DMS153 treated with DMSO at 0.1 percent for 48 hours (cell line): ENCODE results near the gene SLCO2B1.

Experiments
- DNase-seq: peaks from one replicate; lab custom pipeline; 2025; ENCODE audit not compliant: unreplicated experiment; lab: John Stamatoyannopoulos, UW

Gene SLCO2B1

DNA sequence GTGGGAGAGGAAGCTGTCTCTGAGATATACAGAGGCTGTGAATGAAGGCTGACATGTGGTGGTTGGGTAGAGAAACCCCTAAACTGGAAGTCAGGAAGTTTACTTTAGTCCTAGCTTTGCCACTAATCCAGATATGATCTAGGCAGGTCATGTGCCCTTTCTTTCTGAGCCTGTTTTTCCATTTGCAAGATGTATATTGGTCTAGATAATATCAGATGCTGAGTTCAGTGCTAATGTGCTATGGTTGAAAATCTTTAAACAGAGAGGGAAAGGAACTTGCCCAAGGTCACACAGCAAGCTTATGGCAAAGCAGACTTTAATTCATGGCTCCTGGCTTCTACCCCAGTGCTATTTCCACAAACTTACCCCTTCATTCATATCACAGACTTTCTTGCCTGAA, 63.9 kb downstream of the SLCO2B1 start:
- no peak for DNase-seq

DNA sequence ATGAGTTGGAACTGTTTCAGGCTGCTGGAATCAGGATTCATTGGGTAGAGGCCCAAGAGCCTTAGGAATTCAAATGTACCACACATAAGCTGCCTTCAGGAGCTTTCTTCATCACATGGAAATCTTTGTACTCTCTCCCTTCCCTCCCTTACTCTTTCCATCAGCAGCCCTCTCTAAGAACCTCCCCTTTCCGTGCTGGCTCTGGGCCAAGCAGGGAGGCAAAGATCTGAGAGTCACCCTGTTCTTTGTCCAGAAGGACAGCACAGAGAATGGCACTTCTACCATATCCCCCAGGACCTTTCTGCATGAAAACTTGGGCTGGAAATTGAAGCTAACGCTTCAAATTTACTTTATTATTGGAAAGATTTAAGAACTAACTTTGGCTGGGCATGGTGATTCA, 69.0 kb downstream of the SLCO2B1 start:
- DNase-seq, result no peak

DNA sequence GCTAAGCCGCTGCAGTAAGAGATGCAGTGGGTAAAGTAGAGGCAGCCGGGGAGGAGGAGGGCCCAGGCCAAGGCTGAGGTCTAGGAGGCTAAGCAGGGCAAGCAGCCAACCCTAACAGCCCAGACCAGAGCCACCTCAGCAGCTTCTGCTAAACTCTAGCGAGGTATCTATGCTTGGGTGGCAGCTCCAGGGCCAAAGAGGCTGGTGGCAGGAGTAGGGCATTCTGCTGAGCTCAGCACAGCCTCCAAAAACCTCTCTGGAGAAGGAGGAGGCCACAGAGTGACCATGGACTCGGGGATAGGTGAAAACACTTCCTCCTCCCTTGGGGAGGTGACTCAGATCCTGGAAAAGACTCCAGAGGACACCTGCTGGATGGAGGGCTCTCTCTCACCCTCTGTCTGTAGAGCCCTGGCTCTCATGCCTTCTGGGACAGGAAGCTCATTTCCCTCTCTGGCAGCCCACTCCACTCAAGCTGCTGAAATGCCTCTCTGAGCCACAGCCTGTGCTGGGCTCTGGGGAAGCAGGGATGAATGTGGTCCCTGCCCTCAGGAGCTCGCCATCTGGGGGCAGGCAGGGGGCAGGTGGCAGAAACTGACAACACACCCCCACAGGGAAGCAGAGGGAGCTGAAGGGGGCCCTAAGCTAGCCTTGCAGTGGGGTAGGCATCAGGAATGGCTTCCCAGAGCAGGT, 73.2 kb downstream of the SLCO2B1 start:
- no peak for DNase-seq

DNA sequence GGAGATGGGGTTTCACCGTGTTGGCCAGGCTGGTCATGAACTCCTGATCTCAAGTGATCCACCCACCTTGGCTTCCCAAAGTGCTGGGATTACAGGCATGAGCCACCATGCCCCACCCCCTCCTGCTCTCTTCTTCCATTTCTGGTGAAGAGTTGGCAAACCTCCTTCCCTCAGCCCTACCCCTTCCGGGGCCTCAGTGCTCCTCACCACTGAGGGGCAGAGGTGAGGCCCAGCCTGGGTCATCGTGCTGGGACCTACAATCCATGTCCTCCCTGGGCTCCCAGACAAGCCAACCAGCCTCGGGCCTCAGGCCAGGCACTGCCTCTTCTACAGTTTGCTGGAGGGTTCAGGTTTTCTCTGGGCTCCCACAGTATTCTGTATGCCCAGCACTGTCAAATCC, 74.9 kb downstream of the SLCO2B1 start:
- no peak for DNase-seq

DNA sequence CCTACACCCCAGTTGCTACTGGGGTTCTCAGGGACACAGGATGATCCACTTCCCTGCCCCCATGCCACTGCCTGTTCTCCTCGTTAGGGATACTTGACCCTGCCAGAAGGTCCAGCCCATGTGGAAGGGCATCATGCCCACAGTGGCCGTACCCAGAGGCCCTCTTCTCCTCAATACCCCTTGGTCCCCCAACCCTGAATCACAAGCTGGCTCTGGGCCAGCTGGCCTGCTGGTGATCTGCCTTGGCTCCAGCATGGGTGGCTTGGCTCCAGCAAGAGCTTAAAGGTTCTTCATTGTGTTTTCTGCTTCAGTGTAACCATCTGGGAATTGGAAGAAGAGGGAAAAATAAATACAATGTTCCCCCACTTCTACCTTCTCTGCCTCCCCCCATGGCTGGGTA, 78.6 kb downstream of the SLCO2B1 start:
- DNase-seq, result no peak

DNA sequence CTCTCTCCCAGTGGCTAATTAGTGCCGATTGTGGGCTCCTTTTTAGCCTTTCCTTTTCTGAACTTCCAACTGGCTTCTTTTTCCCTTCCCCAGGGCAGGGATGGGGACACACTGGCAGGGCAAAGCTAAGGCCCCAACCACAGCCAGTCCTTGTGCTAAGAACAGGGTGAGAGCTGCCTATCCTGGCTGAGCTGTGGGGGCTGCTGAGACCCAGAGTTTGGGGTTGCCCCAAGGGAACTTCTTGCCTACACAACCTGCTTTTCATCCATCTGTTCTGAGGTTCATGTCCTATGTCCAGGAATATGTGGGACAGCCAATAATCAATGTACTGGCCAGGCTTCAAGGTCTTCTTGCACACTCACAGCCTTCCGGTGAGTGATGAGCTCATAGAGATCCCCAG, 79.7 kb downstream of the SLCO2B1 start:
- DNase-seq, result no peak

DNA sequence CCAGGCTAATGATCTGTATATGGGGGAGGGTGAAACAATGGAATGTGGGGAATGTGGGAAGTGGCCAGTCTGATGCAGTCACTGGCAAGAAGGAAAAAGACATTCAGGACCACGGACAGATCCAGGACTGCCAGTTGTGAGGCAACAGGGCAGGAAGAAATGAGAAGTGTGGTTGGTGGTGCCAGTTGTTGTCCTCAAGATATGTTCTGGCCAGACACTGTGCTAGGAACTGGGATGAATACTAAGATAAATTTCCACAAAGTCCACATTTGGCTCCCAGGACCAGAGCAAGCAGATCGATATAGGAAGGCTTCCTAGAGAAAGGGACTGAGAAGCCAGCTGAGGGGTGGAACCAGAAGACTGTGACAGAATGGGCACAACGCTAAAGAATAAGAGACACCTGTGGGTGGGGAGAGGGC, 82.9 kb downstream of the SLCO2B1 start:
- DNase-seq, result no peak

DNA sequence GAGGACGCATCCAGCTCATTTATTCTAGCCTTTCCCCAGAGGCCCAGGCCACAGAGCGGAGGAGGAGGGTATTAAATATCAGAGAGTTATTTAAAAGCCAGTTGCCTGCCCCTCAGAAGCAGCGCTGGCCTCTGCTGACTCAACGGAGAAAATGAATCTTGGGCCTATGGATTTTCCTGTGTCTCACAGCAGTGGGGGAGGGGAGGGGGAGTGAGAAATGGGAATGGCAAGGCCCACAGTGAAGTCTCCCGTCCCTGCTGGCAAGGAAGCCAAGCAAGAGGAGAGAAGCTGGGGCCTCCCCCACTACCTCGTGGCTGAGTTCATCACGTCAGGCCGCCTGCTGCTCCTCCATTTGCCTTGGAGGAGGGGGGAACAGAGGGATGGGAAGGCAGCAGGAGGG, 85.2 kb downstream of the SLCO2B1 start:
- DNase-seq, result no peak

DNA sequence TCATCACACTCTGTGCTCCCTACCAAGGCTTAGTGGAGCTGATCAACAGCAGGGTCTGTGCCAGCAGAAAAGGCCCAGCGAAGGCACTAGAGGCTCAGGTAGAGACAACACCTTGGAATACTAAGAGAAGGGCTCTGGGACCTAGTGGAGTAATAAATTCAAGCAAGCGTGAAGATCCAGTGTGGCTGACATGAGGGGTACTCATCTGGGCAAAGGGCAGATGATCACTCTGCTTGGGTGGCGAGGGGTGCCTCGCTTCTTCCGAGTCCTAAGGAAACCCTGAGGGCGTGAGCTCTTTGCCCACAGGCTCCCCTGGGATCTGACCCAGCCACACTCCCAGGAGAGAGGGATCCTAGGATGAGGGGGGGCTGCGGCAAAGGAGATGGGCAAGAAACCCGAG, 86.1 kb downstream of the SLCO2B1 start:
- DNase-seq, result no peak

DNA sequence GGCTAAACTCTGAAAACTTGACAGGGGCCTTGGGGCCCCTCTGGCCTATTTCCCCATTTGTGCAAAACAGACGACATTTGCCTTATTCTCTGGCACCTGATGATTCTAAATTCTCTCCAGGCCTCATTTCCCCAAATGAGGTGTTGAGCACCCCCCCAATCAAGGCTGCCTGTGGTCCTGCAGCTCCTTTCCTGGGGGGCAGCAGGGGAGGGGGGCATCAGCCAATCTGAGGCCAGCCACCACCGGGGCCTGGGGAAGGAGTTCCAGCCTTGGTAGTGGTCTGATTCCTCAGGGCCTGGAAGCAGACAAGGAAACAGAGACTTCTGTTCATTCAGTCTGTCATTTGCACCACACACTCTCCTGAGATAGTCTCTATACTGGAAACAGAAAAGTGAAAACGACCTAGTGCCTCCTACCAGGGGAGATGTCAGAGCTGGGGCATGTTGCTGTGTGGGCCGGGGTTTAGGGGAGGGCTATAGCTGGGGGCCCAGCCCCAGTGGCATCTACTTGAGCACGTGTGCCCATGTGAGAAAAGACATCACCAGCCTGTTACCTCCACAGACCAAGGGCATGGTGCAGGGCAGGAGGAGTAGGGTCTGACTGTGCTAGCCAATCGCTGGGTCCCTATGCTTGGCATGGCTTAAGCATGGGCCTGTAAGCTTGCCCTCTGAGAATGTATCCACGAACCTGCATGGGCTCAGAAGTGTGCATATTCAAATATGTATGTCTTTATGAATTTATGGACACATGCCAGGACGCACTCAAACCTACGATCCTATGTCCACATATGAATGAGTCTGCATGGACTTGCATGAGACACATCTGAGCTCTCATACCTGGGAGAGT, 87.9 kb downstream of the SLCO2B1 start:
- DNase-seq, result no peak

DNA sequence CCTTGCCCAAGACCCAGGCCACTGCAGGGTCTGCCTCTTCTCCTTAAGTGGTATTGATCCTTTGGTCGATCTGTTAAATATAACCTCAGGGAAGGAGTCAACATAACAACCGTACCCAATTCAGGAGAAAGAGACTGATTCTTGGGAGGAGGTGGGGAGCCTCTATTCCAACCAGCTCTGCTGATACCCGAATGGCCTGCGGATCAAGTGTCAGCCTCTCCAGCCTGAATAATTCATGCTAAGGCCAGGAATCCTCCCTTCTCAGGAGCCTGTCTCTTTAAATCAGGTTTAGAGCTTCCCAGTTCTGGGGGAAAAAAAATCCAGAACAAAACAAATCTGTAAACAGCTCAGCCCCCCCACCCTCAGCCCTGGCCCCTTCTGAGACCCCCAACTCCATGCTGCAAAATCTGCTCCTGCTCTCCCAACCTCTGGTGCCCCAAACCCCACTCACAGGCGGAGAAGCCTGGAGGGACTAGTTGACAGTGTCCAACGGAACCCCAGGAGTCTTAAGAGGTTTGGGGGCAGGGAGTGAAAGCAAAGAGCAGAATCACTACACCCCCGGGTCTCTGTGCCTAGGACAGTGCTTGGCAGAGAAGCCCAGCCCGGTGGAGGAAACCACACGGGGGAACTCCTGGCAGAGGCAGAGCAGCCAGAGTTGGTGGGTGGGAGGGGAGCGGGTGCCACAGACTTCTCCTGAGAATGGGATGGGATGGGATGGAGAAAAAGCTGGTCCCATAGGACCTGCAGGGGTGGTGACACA, 88.8 kb downstream of the SLCO2B1 start:
- no peak for DNase-seq

DNA sequence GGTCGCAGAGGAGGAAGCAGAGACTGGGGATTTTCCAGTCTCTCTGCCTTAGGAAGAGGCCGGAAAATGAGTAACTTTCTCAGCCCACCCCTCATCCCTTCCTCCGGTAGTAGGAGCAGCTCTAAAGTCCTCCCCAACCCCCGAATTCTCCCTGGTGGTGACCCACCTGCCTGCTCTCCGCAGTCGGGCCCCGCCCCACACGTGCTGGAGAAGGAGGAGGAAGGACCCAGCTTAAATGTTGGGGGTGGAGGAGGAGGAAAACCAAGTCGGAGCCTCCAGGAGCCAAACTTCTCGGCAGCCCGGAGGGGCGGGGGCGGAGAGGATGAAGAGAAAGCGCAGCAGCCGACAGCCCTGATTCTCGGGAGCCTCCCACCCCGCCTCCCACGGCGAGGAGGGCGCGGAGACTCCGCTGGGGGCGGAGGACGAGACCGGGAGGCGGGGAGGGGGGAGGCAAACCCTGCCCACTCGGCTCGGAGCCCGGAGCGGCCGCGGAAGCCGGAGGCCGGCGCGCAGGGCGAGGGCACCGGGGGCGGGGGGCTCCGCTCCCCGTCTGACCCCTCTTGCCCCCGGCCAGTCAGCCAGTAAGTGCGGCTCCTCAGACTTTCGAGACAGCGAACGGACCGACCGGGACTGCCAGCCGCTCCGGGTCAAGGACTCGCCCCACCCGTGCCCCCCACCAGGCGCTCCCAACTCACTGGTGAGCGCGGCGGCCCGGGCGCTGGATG, 89.6 kb downstream of the SLCO2B1 start, which contains the start of gene TPBGL:
Gene TPBGL, plus strand, starts transcription at position 464 of the 725 bp plus-strand sequence. CDS start 276 bp downstream, outside the sequence.
- no peak for DNase-seq

DNA sequence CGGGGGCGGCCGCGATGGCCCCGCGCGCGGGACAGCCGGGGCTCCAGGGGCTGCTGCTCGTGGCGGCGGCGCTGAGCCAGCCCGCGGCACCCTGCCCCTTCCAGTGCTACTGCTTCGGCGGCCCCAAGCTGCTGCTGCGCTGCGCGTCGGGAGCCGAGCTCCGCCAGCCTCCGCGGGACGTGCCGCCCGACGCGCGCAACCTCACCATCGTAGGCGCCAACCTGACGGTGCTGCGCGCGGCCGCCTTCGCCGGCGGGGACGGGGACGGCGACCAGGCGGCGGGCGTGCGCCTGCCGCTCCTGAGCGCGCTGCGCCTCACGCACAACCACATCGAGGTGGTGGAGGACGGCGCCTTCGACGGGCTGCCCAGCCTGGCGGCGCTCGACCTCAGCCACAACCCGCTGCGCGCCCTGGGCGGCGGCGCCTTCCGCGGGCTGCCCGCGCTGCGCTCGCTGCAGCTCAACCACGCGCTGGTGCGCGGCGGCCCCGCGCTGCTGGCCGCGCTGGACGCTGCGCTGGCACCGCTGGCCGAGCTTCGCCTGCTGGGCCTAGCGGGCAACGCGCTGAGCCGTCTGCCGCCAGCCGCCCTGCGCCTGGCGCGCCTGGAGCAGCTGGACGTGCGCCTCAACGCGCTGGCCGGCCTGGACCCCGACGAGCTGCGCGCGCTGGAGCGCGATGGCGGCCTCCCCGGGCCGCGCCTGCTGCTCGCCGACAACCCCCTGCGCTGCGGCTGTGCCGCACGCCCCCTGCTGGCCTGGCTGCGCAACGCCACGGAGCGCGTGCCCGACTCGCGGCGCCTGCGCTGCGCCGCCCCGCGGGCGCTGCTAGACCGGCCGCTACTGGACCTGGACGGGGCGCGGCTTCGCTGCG, 90.4 kb downstream of the SLCO2B1 start:
- peak; percentile 71 for DNase-seq

DNA sequence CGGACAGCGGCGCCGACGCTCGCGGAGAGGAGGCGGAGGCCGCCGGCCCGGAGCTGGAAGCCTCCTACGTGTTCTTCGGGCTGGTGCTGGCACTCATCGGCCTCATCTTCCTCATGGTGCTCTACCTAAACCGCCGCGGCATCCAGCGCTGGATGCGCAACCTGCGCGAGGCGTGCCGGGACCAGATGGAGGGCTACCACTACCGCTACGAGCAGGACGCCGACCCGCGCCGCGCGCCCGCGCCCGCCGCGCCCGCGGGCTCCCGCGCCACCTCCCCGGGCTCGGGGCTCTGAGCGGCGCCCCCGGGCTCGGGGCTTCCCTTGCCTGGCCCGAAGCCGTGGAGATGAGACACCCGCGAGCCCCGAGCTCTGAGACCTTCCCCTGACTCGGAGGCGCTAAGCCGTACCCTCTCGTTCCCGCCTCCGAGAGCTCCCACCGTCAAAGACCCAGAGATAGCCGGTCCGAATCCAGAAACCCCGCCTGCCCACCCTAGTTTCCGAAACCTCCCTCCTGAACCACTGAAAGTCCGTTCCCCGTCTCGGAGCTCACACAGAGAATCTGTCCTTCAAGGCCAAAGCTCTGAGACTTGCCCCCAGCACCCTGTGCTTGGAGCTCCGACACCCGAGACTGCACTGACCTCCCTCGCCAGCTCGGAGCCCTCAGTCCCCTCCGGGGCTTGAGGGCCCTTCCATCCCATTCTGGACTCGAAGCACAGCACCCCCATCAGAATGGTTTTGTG, 91.2 kb downstream of the SLCO2B1 start:
- no peak for DNase-seq

DNA sequence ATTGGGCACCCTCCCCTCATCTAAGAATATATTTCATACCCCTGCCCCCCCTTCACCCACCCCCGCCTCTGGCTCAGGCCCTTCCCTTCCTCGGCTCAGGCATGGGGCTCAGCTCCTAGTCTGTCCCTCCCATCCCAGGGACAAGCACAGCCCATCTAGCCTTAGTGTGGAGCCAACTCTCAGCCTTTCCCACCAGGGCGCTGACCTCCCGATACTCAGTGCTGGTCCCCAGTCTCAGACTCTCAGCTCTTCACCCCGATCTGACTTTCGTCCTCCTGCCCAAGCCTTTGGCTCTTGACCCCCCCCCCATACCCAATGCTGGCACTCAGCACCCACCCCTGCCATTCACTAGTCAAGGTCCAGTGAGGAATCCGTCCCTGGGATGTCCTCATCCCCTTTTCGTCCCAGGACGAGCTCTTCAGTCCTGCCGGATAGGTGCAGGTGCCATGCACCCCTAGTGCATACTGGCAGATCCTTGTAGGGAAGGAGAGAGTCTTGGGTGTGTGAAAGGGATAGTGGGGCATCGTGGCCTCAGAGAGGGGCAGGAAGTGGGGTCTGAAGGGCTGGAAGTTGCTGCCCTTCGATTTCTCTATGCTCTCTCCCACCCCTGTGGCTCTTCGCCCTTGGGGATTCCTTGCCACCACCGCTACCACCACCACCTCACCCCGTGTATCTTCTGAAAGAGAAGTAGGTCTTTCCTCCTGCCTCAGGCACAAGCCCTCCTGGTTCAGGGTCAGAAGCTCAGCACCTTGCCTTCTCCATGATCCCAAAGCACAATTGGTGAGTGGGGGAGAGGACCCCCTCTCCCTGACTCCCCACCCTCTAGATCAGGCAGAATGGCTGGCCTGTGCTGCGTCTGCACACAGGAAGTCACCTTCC, 92.1 kb downstream of the SLCO2B1 start:
- DNase-seq, result no peak

DNA sequence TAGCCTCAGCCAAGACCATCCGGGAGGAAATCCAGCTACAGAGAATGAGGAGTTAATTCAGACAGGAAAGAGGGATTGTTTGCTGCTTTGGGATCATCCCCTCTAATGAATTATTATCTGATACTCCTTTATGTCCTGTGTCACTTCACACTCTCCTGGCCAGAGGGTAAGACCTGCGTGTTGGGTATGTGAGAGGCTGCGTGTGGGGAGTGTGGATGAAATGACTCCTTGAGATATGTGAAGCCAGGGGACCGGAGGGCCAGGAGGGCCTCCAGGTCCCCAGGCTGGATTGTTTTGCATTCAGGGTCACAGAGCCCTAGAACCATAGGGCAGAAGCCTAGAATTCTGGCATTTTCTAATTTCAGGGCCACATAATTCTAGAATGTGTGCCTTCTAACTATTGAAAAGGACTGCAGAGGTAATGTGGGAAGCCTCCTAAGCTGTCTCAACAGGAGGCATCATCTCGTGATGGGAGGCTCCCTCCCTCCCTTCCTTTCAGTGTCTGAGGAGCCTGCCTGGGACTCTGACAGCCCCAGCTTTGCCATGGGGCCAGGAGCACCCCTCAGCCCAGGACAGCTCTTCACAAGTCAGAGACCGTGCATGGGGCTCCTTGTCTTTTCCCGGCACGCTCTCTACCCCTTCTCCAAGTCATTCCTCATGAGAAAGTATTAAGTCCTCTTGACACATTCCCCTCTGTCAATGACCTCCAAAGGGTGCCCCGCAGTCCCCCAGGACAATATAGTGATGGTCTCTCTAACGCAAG, 93.3 kb downstream of the SLCO2B1 start:
- DNase-seq, result no peak

DNA sequence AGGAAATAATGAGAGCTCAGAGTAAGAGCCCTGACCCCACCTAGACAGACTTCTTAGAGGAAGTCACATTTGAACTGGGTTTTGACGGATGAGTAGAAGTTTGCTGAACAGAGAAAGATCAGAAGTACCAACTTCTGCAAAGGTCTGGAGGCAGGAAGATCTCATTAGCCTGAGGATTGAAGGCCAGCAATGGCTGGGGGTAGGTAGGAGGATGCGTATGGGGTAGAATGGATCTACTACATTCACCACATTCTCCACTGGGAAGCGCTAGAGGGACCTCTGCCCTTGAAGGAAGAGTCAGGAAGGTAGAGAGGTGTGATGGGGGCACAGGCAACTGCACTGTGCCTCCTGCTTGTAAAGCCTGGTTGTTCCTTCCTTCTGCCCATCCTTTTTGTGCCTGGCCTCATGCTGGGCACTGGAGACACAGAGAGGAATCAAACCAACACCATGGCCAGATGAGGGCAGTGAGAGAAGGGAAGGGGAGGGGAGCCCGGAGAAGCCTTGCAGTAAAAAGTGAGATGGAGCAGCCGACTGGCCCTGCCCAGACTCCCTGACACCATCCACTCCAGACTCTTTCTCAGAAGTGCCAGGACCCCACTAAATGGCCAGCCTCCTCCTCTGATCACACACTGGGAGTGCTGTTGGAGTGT, 94.6 kb downstream of the SLCO2B1 start:
- no peak for DNase-seq
